GM21367 (cell line): ENCODE results near the gene KRR1.

Source experiments
- ATAC-seq: cut with Tn5 transposase; IDR thresholded peaks from one replicate; pipeline ENCODE4 v1.9.1; 2021; ENCODE audit not compliant: unreplicated experiment

KRR1 gene

DNA sequence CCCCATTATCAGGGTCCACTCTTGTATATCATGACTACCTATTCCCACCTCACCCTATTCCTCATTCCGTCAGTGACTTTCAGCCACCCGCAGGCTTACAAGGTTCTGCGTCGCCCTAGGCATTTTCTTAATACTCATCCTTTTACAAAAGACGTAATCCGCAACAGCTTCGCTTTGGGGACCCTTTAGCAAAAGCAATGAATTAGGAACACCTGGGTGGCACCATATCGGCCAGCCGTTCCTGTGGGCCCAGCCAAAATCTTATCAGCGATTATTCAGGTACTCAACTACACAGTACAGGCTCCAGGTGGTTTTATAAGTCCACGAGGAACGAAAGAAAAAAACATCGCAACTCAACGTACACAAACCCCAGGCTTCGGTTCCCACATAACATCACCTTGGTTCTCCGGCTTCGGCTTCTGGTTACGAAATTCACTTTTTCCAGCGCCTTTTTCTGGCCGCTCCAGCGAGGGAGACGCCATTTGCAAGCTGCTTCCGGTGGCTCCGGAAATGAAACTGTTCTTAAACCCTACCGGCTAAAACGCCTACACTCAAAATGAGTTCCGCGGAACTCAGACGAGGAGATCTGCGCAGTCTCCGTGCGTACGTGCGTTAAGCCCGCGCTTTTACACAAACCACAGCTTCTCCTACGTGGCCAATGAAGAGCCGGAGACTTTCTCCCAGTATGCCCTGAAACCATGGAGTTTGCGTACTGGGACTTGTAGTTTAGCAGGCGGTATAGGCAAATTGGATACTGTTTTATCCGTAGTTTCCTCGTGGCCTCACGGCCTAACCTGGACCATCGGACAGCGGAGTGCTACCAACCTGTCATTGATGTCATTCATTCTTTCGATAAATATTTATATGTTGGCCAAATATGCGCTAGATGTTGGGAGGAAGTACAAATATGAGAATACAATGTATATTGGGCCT, at the start of gene KRR1:
KRR1 (minus strand) TSS at position 494 of the 933 bp plus-strand sequence; CDS start at position 482, 12 bp downstream.
- ATAC-seq, result peak; percentile 98

DNA sequence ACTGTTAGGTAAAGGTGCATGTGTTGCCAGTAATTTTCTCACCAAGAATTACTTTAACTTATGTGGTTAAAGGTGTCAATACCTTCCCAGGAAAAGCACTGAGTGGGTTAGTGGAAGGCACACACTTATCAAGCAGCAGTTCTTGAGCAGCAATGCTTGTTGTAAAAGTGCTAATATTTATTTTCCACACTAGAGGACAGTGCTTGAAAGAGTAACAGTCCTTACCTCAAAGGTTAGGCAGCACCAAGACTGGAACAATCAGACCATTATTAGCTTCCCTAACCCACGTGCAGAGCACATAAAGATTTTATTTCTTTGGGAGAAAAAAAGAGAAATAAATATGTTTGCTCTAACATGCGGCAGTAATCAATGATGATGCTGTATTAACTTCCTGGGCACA, 48.8 kb upstream of the KRR1 start:
- ATAC-seq, result no peak

DNA sequence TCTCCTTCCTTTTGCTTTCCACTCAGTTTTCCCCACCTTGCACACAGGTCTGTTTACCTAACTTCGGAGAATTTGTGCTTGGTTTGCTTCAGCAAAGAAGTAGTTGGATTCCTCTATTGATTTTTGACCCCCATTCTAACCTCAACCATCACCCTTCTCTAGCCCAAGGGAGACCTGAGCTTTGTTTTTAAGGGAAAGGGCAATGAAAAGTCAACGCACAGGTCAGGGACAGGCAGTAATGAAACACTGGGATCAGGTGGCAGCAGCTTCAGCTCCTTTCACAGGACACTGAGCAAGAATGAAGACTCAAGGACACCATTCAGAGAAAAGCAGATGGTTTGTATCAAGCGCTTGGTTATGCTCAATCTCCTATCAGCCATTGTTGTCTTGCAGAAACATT, 46.9 kb upstream of the KRR1 start:
- no peak for ATAC-seq

DNA sequence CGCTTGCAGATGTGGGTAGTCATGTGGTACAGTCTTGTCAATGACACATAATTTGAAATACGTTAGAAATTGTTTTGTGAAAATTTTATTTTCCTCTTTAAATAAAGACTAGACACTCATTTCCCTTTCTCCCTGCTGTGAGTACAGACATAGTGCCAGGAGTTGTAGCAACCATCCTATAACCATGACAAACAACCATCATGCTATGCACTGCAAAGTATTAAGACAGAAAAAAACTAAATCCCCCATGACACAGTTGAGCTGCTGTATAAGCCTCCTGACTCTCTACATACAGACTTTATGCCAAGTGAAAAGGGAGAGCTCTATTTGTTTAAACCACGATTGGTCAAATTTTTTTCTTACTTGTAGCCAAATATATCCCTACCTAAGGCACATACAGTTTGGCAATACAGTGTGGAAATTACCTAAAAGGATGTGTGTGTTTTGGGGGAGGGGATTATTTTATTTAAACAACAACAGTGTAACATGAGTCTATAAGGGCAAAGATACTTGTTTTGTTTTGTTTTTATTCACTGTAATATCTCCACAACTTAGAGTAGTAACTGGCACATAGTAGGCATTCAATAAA, 45.0 kb upstream of the KRR1 start:
- ATAC-seq, result no peak

DNA sequence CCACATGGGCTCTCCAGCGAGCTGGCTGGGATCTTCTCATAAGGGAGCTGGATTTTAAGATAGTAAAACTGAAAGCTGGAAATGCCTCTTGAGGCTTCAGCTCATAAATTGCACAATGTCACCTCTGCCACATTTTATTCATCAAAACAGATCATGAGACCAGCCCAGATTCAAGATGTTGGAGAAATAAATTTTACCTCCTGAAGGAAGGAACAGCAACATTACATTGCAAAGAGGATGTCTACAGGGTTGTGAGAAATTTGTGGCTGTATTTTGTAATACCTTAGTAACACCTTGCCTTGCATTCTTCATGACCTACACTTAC, 43.1 kb upstream of the KRR1 start:
- no peak for ATAC-seq

DNA sequence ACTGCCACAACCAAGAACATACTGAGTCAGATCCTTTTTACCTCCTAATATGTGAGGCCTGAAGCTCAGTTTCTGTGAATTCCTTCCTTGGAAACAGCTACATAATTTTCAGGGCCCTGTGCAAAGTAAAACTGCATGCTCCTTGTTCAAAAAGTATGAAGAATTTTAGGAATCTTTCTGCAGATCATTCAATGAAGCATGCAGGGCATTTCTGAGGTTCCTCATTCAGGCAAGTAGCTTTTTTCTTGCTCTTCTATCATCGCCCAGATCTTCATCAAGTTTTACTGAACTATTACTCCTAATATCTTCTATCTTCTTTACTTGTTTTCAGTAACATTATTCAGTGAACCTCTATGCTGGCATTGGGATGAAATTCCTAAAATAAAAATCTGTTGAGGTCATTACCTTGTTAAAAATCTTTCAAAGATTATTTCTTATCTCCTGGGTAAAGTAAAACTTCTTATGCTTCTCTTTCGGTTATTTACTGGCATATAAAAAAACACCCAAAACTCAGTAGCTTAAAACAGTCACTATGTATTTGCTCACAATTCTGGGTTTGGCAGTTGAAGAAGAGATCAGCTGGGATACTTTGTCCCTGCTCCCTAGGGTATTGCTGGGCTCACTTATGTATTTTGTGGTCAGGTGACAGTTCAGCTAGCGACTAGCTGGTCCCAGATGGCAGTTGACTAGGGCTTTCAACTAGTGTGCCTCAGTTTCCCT, 42.6 kb upstream of the KRR1 start:
- ATAC-seq, result no peak

DNA sequence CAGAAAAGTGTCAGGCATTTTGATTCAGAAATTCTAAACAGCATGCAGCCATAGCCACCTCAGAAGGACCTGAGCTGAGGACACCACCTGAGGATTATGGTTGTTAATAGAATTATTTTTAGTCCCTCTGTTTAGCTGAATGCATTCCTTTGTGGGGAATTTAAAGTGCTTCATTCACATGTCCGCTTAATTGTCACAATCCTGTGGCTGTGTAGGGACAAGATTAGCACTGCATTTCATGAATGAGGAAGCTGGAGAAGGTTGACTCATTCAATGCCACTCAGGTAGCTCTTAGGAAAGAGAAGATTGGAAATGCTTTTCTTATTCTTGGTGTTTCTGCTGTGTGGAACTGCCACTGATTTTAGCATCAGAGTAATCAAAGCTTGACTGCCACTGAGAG, 42.0 kb upstream of the KRR1 start:
- no peak for ATAC-seq

DNA sequence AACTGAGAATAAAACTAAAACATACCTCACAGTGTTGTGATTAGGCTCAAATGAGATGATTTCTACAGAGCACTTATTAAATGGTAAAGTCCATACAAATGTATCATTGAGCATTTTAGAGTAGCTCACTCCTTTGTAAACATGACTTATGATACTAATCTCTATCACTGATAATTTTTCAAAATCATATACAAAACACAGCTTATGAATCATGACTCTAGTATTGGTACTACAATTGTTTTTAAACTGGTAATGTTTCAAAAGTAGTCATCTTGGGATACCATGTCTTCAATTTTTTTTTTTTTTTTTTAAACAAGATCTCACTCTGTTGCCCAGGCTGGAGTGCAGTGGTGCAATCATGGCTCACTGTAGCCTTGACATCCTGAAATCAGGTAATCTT, 40.1 kb upstream of the KRR1 start:
- ATAC-seq, result no peak

DNA sequence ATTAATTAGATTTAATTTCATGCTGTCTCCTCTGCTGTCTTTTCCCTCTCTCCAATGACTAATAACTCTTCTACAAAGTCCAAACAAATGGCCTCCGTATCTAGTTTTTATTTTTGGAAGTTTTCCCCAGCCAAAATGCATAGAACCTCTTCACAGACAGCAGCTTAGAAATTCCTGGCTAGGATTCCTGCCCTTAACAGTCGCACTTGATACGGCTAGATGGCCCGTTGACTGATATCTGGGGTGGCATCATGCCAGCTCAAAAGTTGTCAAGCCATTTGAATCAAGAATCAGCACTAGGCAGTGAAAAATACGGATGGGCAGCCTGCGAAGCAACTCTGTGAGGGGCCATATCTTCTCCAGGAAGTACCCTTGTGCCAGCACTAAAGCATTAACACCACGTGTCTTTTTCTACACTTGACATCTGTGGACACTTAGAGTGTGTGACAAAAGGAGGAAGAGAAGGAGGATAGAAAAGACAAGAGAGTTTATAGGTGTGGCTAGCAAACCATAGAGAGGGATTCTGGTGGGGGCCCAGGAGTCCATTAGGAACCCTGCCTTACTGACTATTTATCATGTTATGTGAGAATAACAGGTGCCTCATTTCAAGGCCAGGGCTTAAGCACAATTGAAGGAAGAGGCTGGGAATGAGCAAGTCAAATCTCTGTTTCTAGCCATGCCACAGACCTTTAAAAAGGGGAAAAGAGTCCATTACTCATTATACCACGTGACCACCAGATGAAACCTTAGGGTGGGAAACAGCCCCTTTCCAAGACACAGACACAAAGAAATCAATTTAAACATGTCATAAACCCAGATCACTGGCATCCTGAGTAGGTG, 39.2 kb upstream of the KRR1 start:
- no peak for ATAC-seq

DNA sequence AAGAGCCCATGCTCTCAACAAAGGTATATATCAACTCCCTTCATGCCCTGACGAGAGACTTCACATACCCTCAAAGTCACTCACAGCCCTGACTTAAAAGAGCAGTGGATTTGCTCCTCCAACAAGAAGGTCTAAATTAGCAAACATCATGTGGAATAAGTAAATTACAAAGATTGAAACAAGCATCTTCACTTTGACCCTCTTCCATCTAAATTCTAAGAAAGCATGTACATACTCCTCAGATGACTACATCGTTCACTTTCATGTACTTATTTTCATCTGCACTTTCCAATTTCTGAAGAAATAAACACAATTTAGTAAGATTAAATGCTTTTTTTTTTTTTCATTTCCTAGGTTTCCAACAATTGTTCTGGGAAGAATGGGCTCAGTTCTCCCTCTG, 38.6 kb upstream of the KRR1 start:
- no peak for ATAC-seq

DNA sequence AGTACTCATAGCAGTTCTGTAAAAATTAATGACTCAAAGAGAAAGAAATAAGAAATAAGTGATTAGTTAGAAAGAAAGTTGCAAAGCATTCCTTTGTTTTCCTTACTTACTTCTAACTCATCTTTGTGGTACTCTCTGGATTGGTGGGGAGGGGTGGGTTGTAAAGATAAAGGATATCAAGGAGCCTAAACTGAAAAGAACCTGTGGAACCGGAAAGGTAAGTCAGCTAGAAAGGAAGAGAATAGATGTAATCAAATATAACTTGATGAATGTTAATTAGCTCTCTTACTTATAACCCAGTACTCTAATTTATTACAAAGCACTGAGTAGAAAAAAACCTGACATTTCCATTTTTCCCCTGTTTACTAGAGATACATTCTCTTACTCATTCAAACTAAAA, 37.5 kb upstream of the KRR1 start:
- ATAC-seq, result no peak

DNA sequence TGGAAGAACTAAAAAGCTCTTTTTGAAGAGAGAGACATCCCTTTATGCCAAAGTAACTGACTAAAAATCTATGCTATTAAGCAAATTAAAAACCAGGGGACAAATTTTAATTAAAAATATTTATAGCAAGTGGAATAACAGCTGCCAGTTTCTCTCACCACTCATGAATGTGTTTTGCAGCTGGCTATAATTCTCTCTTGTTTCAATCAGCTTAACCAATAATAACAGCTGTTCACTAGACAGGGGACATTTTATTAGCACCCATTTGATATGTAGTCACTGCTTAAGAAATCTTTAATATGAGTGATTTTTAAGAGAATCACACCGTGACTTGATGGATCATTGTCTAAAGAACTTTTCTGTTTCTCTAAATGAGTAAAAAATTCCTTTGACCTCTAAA, 34.2 kb upstream of the KRR1 start:
- ATAC-seq, result no peak

DNA sequence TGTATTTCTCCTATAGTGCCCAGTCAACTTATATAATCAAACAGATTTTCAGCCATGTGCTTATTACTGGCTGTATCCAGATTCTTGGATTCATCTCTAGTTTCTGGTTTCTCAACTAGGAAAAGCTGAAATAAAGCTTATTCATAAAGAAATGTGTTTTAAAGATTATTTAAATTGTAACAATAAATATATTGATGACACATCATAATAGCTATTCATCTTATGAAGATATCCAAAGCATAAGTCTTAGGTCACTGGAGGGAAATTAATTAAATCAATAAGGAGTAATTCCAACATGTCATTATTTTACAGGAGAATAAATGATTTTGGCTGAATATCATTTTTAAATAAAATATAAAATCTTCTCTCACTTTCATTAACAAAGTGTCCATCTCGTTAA, 32.1 kb upstream of the KRR1 start:
- ATAC-seq, result no peak

DNA sequence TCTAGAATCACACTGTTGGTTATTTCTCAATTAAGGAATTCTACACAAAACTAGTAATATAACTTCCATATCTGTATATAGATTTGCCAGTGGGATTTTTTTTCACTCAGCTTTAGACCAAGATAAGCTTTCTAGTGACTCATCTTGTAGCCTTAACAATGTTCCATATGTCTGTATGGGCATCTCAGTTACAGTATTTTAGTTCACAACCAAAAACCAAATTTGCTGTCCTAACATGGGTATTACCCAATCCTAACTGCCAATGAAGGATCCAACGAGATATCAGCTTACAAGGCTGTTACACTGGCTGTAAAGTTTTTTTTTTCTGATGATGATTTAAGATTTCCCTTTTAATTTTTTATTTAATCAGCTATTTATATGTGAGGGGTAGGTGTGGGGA, 31.5 kb upstream of the KRR1 start:
- no peak for ATAC-seq

DNA sequence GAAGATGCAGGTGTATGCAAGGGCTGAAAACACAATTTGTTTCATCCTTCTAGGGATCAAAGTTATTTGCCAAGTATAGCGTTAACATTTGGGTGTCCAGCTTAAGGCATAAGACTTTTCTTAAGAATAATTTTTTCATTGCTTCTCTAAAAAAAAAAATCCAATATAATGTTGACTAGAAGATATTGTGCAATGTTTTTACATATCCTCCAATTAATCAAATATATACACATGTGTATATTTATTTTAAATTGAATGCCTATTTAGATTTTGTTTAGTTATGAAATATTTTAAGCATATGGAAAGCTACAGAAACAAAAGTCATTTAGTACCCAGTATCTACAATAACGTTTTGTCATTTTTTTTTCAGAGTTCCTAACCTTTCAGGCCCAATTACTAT, 28.5 kb upstream of the KRR1 start:
- no peak for ATAC-seq

DNA sequence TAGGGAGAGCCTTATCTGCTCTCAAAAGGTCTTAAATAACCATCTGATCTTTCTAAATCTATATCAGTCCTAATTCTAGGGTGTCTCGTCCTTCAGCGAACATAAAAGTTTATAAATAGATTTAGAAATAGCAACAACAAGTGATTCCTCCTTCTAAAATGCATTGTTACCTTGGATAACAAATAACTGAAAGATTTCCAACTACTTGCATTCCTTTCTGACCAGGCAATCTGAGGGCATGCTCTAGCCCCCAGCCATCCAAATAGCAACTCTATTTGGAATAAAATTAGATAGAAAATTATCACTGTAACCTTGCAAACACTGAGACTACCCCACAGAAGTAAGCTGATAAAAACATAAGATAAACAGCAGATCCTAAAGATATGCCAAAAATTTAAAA, 21.8 kb upstream of the KRR1 start:
- no peak for ATAC-seq

DNA sequence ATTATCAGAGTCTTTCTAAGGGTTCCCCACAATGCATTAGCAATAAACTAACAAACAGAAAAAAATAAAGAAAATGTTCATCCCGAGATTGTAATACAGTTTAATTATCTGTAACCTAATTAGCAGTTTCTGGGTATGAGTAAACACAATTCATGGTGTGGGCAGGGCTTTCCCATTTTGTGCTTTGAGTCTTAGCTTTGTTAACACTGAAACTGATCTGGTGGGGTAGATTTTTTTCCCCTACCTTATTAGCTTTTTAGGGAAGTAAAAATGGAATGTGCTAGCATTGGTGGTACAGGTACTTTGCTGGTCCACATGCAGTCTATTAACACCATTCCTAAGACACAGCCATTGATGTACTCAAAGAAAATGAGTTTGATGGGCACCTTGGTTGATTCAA, 18.4 kb upstream of the KRR1 start:
- ATAC-seq, result no peak

DNA sequence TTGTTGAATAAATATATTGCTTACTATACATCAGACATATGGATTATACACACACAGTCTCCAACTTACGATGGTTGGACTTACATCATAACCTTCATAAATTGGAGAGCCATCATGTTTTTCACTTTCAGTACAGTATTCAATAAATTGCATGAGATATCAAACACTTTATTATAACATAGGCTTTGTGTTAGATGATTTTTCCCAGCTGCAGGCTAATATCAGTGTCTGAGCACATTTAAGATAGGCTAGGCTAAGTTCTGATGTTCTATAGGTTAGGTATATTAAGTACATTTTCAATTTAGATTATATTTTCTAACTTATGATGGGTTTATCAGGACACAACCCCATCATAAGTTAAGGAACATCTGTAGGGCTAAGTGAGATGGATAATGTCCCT, 17.9 kb upstream of the KRR1 start:
- no peak for ATAC-seq

DNA sequence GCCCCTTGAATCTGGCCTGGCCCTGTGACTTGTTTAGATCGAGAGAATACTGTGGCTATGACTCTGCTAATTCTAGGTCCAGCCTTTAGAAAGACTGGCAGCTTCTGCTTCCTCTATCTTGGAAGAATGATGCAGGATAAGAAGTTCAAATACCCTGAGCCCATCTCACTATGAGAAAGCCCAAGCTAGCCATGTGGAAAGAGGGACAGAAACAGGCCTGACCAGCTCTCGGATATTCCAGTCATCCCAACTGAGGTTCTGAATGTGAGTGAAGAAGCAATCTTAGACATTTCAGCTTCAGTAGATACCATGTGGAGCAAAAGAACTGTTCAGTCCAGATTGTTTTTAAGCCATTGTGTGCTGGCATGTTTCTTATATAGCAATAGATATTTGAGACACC, 17.3 kb upstream of the KRR1 start:
- no peak for ATAC-seq

DNA sequence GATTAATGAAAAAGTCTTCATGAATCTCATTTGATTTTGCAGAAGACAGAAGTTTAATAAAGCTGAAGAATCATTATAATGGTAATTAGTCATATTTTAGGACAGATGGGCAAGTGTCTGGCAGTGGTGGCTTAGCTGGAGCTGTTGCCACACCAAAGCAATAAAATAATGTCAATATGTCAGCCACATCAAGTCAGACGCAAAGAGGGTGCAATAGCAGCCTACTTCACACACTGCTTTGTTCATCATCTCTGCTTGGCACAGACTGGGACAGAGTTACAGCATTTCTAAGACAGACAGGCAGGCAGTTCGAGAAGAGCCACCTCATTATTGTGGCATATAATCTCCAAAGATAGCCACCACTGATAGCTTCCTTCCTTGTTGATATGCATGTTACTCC, 16.9 kb upstream of the KRR1 start:
- ATAC-seq, result no peak
